Naive B cell (primary cell): ENCODE measurements around the gene ACADS. TPM values are rescaled to one million over a fixed set of nuclear protein-coding genes. Genes with fewer than 3 reads are reported as not detected.
A peak's percentile ranks its signal among the peaks of the same experiment; 100 is the strongest.

Experiments
- ATAC-seq, 2 donors: fragments of 150-1000 bp; cut with Tn5 transposase; 2 replicates each; pipeline ENCODE4 v1.10.0; 2021; ENCODE audit warnings: low read depth in 2 of 2, mild to moderate bottlenecking in 2 of 2, moderate library complexity in 2 of 2
- DNase-seq: peaks from one replicate; pipeline ENCODE4 v3.0.0; 2022
- H3K27ac Mint-ChIP-seq, 6 donors: one replicate each; pipeline ENCODE4 v1.8.0; 2020 to 2022; ENCODE audit warnings: mild to moderate bottlenecking in 6 of 6, mixed read lengths in 6 of 6, moderate library complexity in 5 of 6, inconsistent platforms in 2 of 6
- H3K27me3 Mint-ChIP-seq, 3 donors: one replicate each; pipeline ENCODE4 v1.8.0; 2021 to 2022; ENCODE audit warnings: mixed read lengths in 3 of 3, mild to moderate bottlenecking in 1 of 3
- H3K36me3 Mint-ChIP-seq, 2 donors: one replicate each; pipeline ENCODE4 v1.8.0; 2020 to 2022; ENCODE audit warnings: mixed read lengths in 2 of 2, inconsistent platforms in 1 of 2, mild to moderate bottlenecking in 1 of 2
- H3K4me1 Mint-ChIP-seq, 3 donors: one replicate each; pipeline ENCODE4 v1.8.0; 2020 to 2022; ENCODE audit warnings: mixed read lengths in 3 of 3, inconsistent platforms in 1 of 3, mild to moderate bottlenecking in 1 of 3, moderate library complexity in 1 of 3
- H3K4me3 Mint-ChIP-seq, 8 donors: one replicate each; pipeline ENCODE4 v1.8.0; 2020 to 2022; ENCODE audit warnings: mild to moderate bottlenecking in 8 of 8, mixed read lengths in 8 of 8, moderate library complexity in 8 of 8, inconsistent platforms in 2 of 8
- H3K9me3 Mint-ChIP-seq, 7 donors: one replicate each; pipeline ENCODE4 v1.8.0; 2020 to 2022; ENCODE audit warnings: mixed read lengths in 7 of 7, mild to moderate bottlenecking in 5 of 7, inconsistent platforms in 2 of 7, moderate library complexity in 1 of 7
- polyA plus RNA-seq, 6 donors: library from polyadenylated mRNA; unstranded; fragments of 300-500 nt; fragmentation: Illumina TruSeq; gene quantifications; one replicate each; pipeline ENCODE4 v1.2.3, GENCODE V29; 2021; ENCODE audit warnings: low read depth in 6 of 6

Gene ACADS
- polyA plus RNA-seq, 6 donors from 2014 or later = 3.4 to 17.4 (median 7.7) TPM

DNA sequence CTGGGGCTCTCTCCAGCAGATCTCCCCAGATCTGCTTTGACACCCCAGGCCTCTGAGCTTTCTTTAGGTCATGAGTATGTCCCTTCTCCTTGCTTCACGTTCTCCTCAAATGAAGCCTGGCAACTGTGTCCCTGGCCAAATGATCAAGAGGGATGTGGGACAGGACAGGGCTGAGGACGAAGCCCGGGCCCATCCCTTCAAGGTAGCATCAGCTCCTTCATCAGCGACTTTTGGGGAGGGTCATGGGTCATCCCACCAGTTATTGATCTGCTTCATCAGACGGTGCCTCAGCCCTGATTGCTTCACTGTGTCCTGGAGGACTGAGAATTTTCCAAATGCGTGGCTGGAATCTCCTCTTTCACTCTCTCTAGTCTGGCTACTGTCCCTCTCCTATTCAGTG lies 32.3 kb downstream of the ACADS start:
- DNase-seq = no peak
- peaks cover 16 to 30% of the 10 kb centered on the region in 2 donors for H3K36me3 Mint-ChIP-seq
- H3K4me1 Mint-ChIP-seq = peaks cover 0 to 6% (median 2%) of the 10 kb centered on the region in 3 donors
- no peak overlapping the region for H3K4me3 Mint-ChIP-seq
- no peak overlapping the region for H3K27ac Mint-ChIP-seq
- peaks cover 0 to 8% (median 4%) of the 10 kb centered on the region in 3 donors for H3K27me3 Mint-ChIP-seq
- H3K9me3 Mint-ChIP-seq = peaks cover 1 to 18% (median 10%) of the 10 kb centered on the region in 7 donors
- ATAC-seq = no peak

DNA sequence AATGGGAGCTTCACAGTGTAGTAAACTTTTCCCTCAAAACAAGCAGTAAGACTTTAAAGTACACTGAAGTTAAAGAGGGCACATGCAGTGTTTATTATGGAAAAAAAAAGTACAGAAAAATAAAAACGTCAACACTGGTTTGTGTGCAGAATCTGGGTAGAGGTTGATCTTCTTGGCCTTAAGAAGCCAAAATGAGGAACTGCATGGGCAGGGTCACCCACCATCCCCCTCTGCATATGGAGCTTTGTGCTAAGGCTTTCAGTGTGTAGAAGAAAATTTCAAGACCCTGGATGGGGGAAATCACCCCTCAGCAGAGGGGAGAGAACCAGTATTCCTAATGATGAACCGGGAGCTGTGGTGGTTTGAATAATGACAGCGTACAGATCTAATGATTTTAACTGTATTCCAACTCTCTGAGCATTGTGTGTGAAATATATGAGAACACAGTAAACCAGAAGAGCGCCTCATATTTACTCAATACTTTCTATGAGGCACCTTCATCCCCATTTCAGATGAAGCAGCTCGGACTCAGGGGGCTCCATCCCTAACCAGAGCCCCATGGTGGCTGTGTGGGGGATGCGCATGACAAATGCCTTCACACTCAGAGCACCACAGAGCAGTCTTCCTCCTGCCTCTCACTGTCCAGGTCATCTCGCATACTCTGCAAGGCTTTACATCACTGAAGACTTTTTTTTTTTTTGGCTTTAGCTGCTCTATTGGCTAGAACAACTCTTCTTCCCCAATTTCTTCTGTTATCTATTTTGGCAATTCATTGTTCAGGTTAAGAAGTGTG lies 33.4 kb downstream of the ACADS start:
- Mint-ChIP-seq H3K4me1 (peaks cover 0 to 2% (median 0%) of the 10 kb centered on the region in 3 donors), H3K9me3 (peaks cover 0 to 13% (median 9%) of the 10 kb centered on the region in 7 donors), H3K27ac (peak overlapping the region in 1 of 6 donors; percentile 53), H3K27me3 (no peaks in the 10 kb centered on the region), H3K4me3 (no peak overlapping the region), H3K36me3 (peaks cover 12 to 23% of the 10 kb centered on the region in 2 donors)
- no peak for ATAC-seq
- no peak for DNase-seq

- Mint-ChIP-seq H3K27me3 (no peaks in the 10 kb centered on the region), H3K27ac (peak overlapping the region in 3 of 6 donors; percentile 42 to 47 (median 47)), H3K4me1 (peaks cover 0 to 2% (median 0%) of the 10 kb centered on the region in 3 donors), H3K9me3 (peaks cover 0 to 9% (median 5%) of the 10 kb centered on the region in 7 donors), H3K36me3 (peaks cover 10 to 27% of the 10 kb centered on the region in 2 donors), H3K4me3 (no peak overlapping the region)
- ATAC-seq (no peak), DNase-seq (no peak)
These were observed 34.1 kb downstream of the ACADS start for GRCh38 chr12:120759591-120760348.

GRCh38 chr12:120760349-120761254 lies 35.0 kb downstream of the ACADS start:
- H3K36me3 Mint-ChIP-seq = peaks cover 2 to 21% of the 10 kb centered on the region in 2 donors
- H3K9me3 Mint-ChIP-seq = peaks cover 0 to 1% (median 0%) of the 10 kb centered on the region in 7 donors
- H3K4me1 Mint-ChIP-seq = peaks cover 0 to 2% (median 0%) of the 10 kb centered on the region in 3 donors
- H3K27ac Mint-ChIP-seq = peak overlapping the region in 4 of 6 donors; percentile 13 to 67 (median 44)
- H3K4me3 Mint-ChIP-seq = peak overlapping the region in 1 of 8 donors; percentile 18
- H3K27me3 Mint-ChIP-seq = no peaks in the 10 kb centered on the region
- no peak for DNase-seq
- ATAC-seq = no peak

DNA sequence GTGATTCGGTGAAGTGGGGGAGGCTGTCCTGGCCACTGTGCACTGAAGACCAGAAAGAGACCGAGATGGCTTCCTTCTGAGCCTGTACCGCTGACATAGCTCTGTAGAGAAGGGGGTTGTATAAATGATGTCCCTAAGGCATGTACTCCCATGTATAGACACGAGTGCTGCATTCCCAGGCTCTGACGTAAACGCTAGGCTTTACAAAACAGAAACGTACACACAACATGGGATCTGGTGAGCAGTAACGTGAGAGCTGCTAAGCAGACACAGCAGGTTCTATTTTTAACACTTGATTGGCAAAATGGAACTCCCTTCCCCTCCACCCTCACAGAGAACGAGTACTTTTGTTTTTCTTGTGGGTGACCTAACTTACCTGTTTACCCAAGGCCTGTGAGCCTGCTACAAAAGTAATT lies 35.9 kb downstream of the ACADS start:
- Mint-ChIP-seq H3K9me3 (no peaks in the 10 kb centered on the region), H3K27me3 (no peaks in the 10 kb centered on the region), H3K4me1 (peaks cover 0 to 2% (median 0%) of the 10 kb centered on the region in 3 donors), H3K4me3 (no peak overlapping the region), H3K27ac (peak overlapping the region in 2 of 6 donors; percentile 15 to 26), H3K36me3 (peaks cover 5 to 29% of the 10 kb centered on the region in 2 donors)
- no peak for DNase-seq
- ATAC-seq = no peak

DNA sequence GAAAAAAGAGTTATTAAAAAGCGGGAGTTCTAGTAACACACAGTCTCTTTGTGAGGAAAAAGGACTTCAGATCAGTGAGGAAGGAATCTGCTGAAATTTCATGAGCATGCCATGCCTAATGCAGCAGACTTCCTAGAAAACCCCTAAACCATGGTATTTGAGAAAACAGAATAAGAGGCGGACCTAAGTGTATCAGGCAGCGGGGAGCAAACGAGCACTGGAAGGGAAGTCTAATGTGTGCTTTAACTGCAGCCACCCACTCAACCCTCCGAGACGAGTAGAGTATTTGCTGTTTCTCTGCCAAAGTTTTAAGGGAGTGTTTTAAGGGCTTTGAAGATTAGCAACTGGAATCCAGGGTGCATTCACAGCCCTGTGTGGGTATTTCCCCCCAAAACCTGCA lies 36.5 kb downstream of the ACADS start:
- Mint-ChIP-seq H3K4me3 (no peak overlapping the region), H3K27ac (peak overlapping the region in 1 of 6 donors; percentile 38), H3K36me3 (peaks cover 7 to 33% of the 10 kb centered on the region in 2 donors), H3K4me1 (peaks cover 0 to 2% (median 0%) of the 10 kb centered on the region in 3 donors), H3K9me3 (no peaks in the 10 kb centered on the region), H3K27me3 (no peaks in the 10 kb centered on the region)
- ATAC-seq = no peak
- no peak for DNase-seq

- Mint-ChIP-seq H3K27ac (peak overlapping the region in 1 of 6 donors; percentile 24), H3K4me1 (peaks cover 2 to 3% (median 2%) of the 10 kb centered on the region in 3 donors), H3K4me3 (no peak overlapping the region), H3K9me3 (no peaks in the 10 kb centered on the region), H3K36me3 (peaks cover 15 to 34% of the 10 kb centered on the region in 2 donors), H3K27me3 (no peaks in the 10 kb centered on the region)
- ATAC-seq (no peak), DNase-seq (no peak)
These were observed 37.6 kb downstream of the ACADS start for GRCh38 chr12:120763250-120763649.

- no peak for DNase-seq
- no peak overlapping the region for H3K27ac Mint-ChIP-seq
- H3K9me3 Mint-ChIP-seq = no peaks in the 10 kb centered on the region
- H3K4me3 Mint-ChIP-seq = no peak overlapping the region
- peaks cover 15 to 41% of the 10 kb centered on the region in 2 donors for H3K36me3 Mint-ChIP-seq
- peaks cover 7 to 10% (median 8%) of the 10 kb centered on the region in 3 donors for H3K4me1 Mint-ChIP-seq
- no peaks in the 10 kb centered on the region for H3K27me3 Mint-ChIP-seq
- ATAC-seq = no peak
These were observed 39.2 kb downstream of the ACADS start for GRCh38 chr12:120764816-120765215.

DNA sequence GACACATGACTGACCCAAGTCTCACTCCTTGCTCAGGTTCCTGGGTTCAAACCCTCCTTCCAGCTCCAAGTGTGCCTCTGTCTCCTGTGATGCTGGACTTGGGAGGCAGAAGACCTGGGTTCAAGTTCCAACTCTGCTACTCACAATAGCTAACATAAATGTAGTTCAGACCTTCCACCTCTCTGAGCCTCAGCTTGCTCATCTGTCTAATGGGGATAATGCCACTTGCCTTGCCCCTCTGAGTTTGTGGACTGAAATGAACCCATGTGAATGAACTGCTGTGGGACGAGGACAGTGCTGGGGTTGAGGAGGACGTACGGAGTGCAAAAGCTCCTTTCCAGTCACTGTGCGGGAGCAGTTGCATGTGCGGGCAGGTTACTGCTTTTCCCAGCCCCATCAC lies 40.9 kb downstream of the ACADS start:
- Mint-ChIP-seq H3K27ac (no peak overlapping the region), H3K27me3 (no peaks in the 10 kb centered on the region), H3K4me1 (peaks cover 14 to 18% (median 14%) of the 10 kb centered on the region in 3 donors), H3K4me3 (no peak overlapping the region), H3K9me3 (no peaks in the 10 kb centered on the region), H3K36me3 (peaks cover 15 to 47% of the 10 kb centered on the region in 2 donors)
- ATAC-seq (no peak), DNase-seq (no peak)

GRCh38 chr12:120767071-120768024 lies 41.7 kb downstream of the ACADS start:
- H3K4me3 Mint-ChIP-seq = no peak overlapping the region
- DNase-seq (no peak), ATAC-seq (peak in 1 of 2 donors; percentile 55)
- no peaks in the 10 kb centered on the region for H3K9me3 Mint-ChIP-seq
- H3K36me3 Mint-ChIP-seq = peaks cover 15 to 43% of the 10 kb centered on the region in 2 donors
- peak overlapping the region in 2 of 6 donors; percentile 20 to 29 for H3K27ac Mint-ChIP-seq
- no peaks in the 10 kb centered on the region for H3K27me3 Mint-ChIP-seq
- H3K4me1 Mint-ChIP-seq = peaks cover 14 to 20% (median 15%) of the 10 kb centered on the region in 3 donors

GRCh38 chr12:120771097-120771496 lies 45.5 kb downstream of the ACADS start:
- no peaks in the 10 kb centered on the region for H3K27me3 Mint-ChIP-seq
- no peak for DNase-seq
- peaks cover 25 to 33% of the 10 kb centered on the region in 2 donors for H3K36me3 Mint-ChIP-seq
- H3K4me1 Mint-ChIP-seq = peaks cover 19 to 31% (median 26%) of the 10 kb centered on the region in 3 donors
- no peaks in the 10 kb centered on the region for H3K9me3 Mint-ChIP-seq
- H3K4me3 Mint-ChIP-seq = no peak overlapping the region
- no peak for ATAC-seq
- peak overlapping the region in 4 of 6 donors; percentile 31 to 63 (median 36) for H3K27ac Mint-ChIP-seq
